PC-3 (cell line): ENCODE data around the gene HARBI1. TPM values are rescaled to one million over a fixed set of nuclear protein-coding genes. Genes with fewer than 3 reads are reported as not detected.
A peak's percentile ranks its signal among the peaks of the same experiment; 100 is the strongest.

Experiments used
- ATAC-seq: fragments of 200-7000 bp; cut with Tn5 transposase; 2 replicates; pipeline ENCODE4 v1.9.1; 2020; ENCODE audit warnings: mild to moderate bottlenecking, moderate library complexity
- BruUV-seq: library from RNA; stranded (reverse); fragments of 400-500 nt; replicated peaks from 2 replicates; lab custom pipeline; 2021; lab: Mats Ljungman, UMichigan
- CTCF ChIA-PET: fragments of 300-600 bp; sonication (Branson Sonifier 250); formaldehyde crosslinking; loops from one replicate; lab custom pipeline; 2022; ENCODE audit warnings: antibody characterized with exemption; lab: Charles Lee
- POLR2A ChIA-PET: fragments of 300-600 bp; sonication (Branson Sonifier 250); formaldehyde crosslinking; loops from one replicate; lab custom pipeline; 2022; ENCODE audit warnings: antibody characterized with exemption; ENCODE audit not compliant: unreplicated experiment; lab: Charles Lee
- DNase-seq: peaks from one replicate; pipeline ENCODE4 v3.0.0-alpha.2; 2015
- H2AFZ ChIP-seq: fragments of 300-600 bp; sonication (generic); 2 replicates; pipeline ENCODE4 v1.6.0; 2016; ENCODE audit warnings: antibody characterized with exemption, low read length
- H3F3A ChIP-seq: fragments of 300-600 bp; sonication (generic); one replicate; pipeline ENCODE4 v1.6.0; 2017; ENCODE audit warnings: antibody characterized with exemption, low read length, control low read depth, mild to moderate bottlenecking; ENCODE audit not compliant: unreplicated experiment
- H3K27ac ChIP-seq: fragments of 300-600 bp; sonication (generic); 2 replicates; pipeline ENCODE4 v1.5.1; 2016; ENCODE audit warnings: mild to moderate bottlenecking, low read length
- H3K27me3 ChIP-seq: fragments of 300-600 bp; sonication (generic); 2 replicates; pipeline ENCODE4 v1.6.1; 2016; ENCODE audit warnings: low read length, mixed read lengths
- H3K36me3 ChIP-seq: fragments of 300-600 bp; sonication (generic); 2 replicates; pipeline ENCODE4 v1.6.1; 2016; ENCODE audit warnings: low read depth, mixed run types, low read length, mixed read lengths
- H3K4me1 ChIP-seq: fragments of 300-600 bp; sonication (generic); 2 replicates; pipeline ENCODE4 v1.5.1; 2016; ENCODE audit warnings: low read length; ENCODE audit not compliant: insufficient read depth
- H3K4me2 ChIP-seq: fragments of 300-600 bp; sonication (generic); 2 replicates; pipeline ENCODE4 v1.6.0; 2016; ENCODE audit warnings: low read length
- H3K4me3 ChIP-seq: fragments of 300-600 bp; sonication (generic); 2 replicates; pipeline ENCODE4 v1.5.1; 2016; ENCODE audit warnings: mild to moderate bottlenecking, low read length, mixed read lengths
- H3K79me2 ChIP-seq: fragments of 300-600 bp; sonication (generic); 2 replicates; pipeline ENCODE4 v1.6.1; 2017; ENCODE audit warnings: low read length, mixed read lengths
- H3K9ac ChIP-seq: fragments of 300-600 bp; sonication (generic); 2 replicates; pipeline ENCODE4 v1.6.0; 2016; ENCODE audit warnings: mild to moderate bottlenecking, low read length
- H3K9me2 ChIP-seq: fragments of 300-600 bp; sonication (generic); replicated peaks from 2 replicates; pipeline ENCODE4 v1.6.1; 2016; ENCODE audit warnings: mixed run types, low read length, mixed read lengths
- H3K9me3 ChIP-seq: fragments of 300-600 bp; sonication (generic); 2 replicates; pipeline ENCODE4 v1.6.1; 2016; ENCODE audit warnings: low read length, mixed read lengths
- H4K20me1 ChIP-seq: fragments of 300-600 bp; sonication (generic); 2 replicates; pipeline ENCODE4 v1.6.1; 2016; ENCODE audit warnings: low read length, mixed read lengths
- EZH2 ChIP-seq: fragments of 300-600 bp; sonication (generic); IDR thresholded peaks from one replicate; pipeline ENCODE4 v1.6.1; 2017; ENCODE audit warnings: antibody characterized with exemption, mild to moderate bottlenecking, low read length; ENCODE audit not compliant: unreplicated experiment
- EZH2phosphoT487 ChIP-seq: fragments of 300-600 bp; sonication (generic); IDR thresholded peaks from 2 replicates; pipeline ENCODE4 v1.6.1; 2018; ENCODE audit warnings: mild to moderate bottlenecking, antibody characterized with exemption, low read length, borderline replicate concordance
- intact Hi-C: fragments of 100-400 bp; cut with micrococcal nuclease; formaldehyde crosslinking; loops from 2 replicates; pipeline ENCODE4 v1.9.0; 2023
- total RNA-seq: library from RNA; depleted of rRNA; stranded (reverse); fragments of >200 nt; gene quantifications from 2 replicates; pipeline ENCODE4 v1.2.3, GENCODE V29; 2014; rRNA removed
- TF ChIP-seq, protein P1 (sequence below): fragments of 300-600 bp; sonication (generic); conservative IDR thresholded peaks from 2 replicates; pipeline ENCODE4 v1.5.1; 2017; ENCODE audit warnings: antibody characterized with exemption, low read depth, mild to moderate bottlenecking, low read length

Gene HARBI1
- total RNA-seq, 1 experiment from 2014 or later = 1.7 TPM

DNA sequence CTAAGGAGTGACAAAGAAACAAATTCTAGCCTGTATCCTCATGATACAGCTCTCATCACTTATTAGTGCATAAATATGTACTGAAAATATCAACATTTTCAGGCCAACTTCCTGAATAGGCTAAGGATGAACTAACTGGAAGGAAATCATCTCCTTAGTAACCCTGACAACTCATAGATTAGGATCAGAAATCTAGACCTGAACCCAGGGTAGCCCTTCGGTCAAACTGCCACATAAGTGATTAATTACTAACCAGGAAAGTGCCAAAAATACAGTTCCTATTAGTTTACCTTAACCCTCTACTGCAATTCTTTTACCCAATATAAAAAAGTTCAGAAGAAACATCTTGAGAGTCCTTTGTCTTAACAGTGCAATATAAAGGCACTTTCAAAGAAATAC, 63.2 kb downstream of the HARBI1 start:
- peaks cover 11% of the 10 kb centered on the region for H4K20me1 ChIP-seq
- no peak overlapping the region for H2AFZ ChIP-seq
- H3K9me2 ChIP-seq = no peaks in the 10 kb centered on the region
- peaks cover 36% of the 10 kb centered on the region for H3K4me1 ChIP-seq
- H3K36me3 ChIP-seq = no peaks in the 10 kb centered on the region
- intact Hi-C loops = loop anchor here (2.0 kb wide), 1 partner anchor 63 kb away; the partner anchor contains the start of genes ATG13 and HARBI1
- peak overlapping the region; percentile 68 for H3K4me2 ChIP-seq
- no peaks in the 10 kb centered on the region for H3K9me3 ChIP-seq
- no peaks in the 10 kb centered on the region for H3K27me3 ChIP-seq
- 0 out of 2 replicates have a peak overlapping the region, but pooled peaks have one; percentile 11 for H3K9ac ChIP-seq
- H3K4me3 ChIP-seq = peak overlapping the region; percentile 25; the same call in 1 of the 2 replicates
- peaks cover 87% of the 10 kb centered on the region for H3K79me2 ChIP-seq
- no peak for TF ChIP-seq EZH2
- TF ChIP-seq EZH2phosphoT487 = no peak
- TF ChIP-seq, protein P1, sequence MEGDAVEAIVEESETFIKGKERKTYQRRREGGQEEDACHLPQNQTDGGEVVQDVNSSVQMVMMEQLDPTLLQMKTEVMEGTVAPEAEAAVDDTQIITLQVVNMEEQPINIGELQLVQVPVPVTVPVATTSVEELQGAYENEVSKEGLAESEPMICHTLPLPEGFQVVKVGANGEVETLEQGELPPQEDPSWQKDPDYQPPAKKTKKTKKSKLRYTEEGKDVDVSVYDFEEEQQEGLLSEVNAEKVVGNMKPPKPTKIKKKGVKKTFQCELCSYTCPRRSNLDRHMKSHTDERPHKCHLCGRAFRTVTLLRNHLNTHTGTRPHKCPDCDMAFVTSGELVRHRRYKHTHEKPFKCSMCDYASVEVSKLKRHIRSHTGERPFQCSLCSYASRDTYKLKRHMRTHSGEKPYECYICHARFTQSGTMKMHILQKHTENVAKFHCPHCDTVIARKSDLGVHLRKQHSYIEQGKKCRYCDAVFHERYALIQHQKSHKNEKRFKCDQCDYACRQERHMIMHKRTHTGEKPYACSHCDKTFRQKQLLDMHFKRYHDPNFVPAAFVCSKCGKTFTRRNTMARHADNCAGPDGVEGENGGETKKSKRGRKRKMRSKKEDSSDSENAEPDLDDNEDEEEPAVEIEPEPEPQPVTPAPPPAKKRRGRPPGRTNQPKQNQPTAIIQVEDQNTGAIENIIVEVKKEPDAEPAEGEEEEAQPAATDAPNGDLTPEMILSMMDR = no peak
- BruUV-seq = no TSS peak
- ATAC-seq = peak; percentile 14; the same call in 1 of the 2 replicates
- DNase-seq = peak; percentile 35
- peaks cover 6% of the 10 kb centered on the region for H3F3A ChIP-seq
- peak overlapping the region; percentile 56 for H3K27ac ChIP-seq
- ChIA-PET POLR2A (interaction anchor here (0.7 kb wide), 1 partner anchor 13 kb away, joined by 3 read pairs; no protein-coding TSS in a partner anchor), CTCF (no interaction called here)

Other genes with a start within 250 kb of the HARBI1 start
- 184 and 232 TPM in 2 replicates for gene MDK, start 235.6 kb downstream of the HARBI1 start, total RNA-seq
- gene CHRM4, start 225.5 kb downstream of the HARBI1 start, total RNA-seq = not detected in 2 replicates
- gene AMBRA1, start 23.2 kb downstream of the HARBI1 start, total RNA-seq = 15.8 and 18.0 TPM in 2 replicates
- gene ATG13, start 326 bp upstream of the HARBI1 start, total RNA-seq = 95.0 and 97.3 TPM in 2 replicates
- 16.1 and 27.1 TPM in 2 replicates for gene ARHGAP1, start 83.4 kb upstream of the HARBI1 start, total RNA-seq
- 7.1 and 7.3 TPM in 2 replicates for gene ZNF408, start 83.8 kb upstream of the HARBI1 start, total RNA-seq
- gene F2, start 102.0 kb upstream of the HARBI1 start, total RNA-seq = not detected in 2 replicates
- gene CKAP5, start 229.1 kb upstream of the HARBI1 start, total RNA-seq = 86.4 and 91.1 TPM in 2 replicates